Measurements from ENCODE around the gene SLC35D1.

GRCh38 chr1:67085326-67085725, 31.4 kb upstream of the SLC35D1 start:
- TF ChIP-seq SUZ12 (IDR thresholded peaks at IDR 0.05; ENCODE audit: extremely low read depth, insufficient read depth, insufficient read length) (no peak), YY1 (IDR thresholded peaks at IDR 0.05; ENCODE audit: insufficient read depth, insufficient read length) (no peak), ZNF274 (IDR thresholded peaks at IDR 0.05; ENCODE audit: low read depth, low read length) (no peak)
